GM10847 (cell line): ENCODE measurements around the gene NCOA6.

Source experiments
- POLR2A ChIP-seq: IDR thresholded peaks from 2 replicates; pipeline ENCODE4 v1.6.1; 2011; ENCODE audit not compliant: insufficient read length; ENCODE audit errors: extremely low read depth

Gene NCOA6

DNA sequence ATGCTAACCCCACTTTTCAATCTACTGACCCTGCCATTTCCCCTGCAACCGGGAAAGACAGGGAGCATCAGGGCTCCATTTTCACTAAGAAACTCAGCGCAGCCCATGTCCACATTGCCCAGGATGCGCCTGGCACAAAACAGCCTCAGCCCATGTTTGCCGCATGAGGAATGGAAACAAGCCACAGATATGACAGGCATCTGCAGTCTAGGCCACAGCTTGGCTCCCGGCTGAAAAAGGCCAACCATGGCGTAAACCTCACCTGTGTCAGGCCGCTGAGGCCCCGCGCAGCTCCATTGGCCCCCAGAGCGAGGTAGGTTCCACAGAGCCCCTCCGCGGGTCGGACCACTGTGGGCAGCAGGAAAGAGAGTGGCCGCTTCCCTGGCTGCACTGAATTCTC is 25.5 kb upstream of the NCOA6 start:
- TF ChIP-seq POLR2A, result no peak

GRCh38 chr20:34849778-34850177 is 24.3 kb upstream of the NCOA6 start:
- no peak for TF ChIP-seq POLR2A

GRCh38 chr20:34848597-34848996 is 23.1 kb upstream of the NCOA6 start:
- no peak for TF ChIP-seq POLR2A

- no peak for TF ChIP-seq POLR2A
These were observed 18.0 kb upstream of the NCOA6 start for GRCh38 chr20:34843421-34843820.

- no peak for TF ChIP-seq POLR2A
These were observed 16.7 kb upstream of the NCOA6 start for GRCh38 chr20:34842143-34842542.

DNA sequence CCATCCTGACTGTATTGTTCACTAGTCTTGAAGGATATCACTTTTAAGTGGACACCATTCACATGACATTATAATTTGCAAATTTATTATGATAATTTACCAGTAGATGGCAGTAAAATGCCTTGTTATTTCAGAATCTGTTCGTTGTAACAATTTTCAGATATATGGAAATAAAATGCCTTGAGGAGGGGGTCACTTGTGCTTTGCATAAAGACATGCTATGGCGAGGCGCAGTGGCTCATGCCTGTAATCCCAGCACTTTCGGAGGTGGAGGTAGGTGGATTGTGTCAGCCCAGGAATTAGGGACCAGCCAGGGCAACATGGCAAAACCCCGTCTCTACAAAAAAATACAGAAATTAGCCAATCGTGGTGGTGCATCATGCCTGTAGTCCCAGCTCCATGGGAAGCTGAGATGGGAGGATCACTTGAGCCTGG is 9.0 kb upstream of the NCOA6 start:
- TF ChIP-seq POLR2A, result no peak

- no peak for TF ChIP-seq POLR2A
These were observed 6.5 kb upstream of the NCOA6 start for GRCh38 chr20:34831936-34832335.

GRCh38 chr20:34829191-34829590 is 3.7 kb upstream of the NCOA6 start:
- no peak for TF ChIP-seq POLR2A

- TF ChIP-seq POLR2A, result peak; percentile 30
These were observed 483 bp downstream of the NCOA6 start for GRCh38 chr20:34824806-34825529.

GRCh38 chr20:34824452-34824805 is 1.0 kb downstream of the NCOA6 start:
- TF ChIP-seq POLR2A, result no peak

- no peak for TF ChIP-seq POLR2A
These were observed 1.4 kb downstream of the NCOA6 start for GRCh38 chr20:34824026-34824425.

DNA sequence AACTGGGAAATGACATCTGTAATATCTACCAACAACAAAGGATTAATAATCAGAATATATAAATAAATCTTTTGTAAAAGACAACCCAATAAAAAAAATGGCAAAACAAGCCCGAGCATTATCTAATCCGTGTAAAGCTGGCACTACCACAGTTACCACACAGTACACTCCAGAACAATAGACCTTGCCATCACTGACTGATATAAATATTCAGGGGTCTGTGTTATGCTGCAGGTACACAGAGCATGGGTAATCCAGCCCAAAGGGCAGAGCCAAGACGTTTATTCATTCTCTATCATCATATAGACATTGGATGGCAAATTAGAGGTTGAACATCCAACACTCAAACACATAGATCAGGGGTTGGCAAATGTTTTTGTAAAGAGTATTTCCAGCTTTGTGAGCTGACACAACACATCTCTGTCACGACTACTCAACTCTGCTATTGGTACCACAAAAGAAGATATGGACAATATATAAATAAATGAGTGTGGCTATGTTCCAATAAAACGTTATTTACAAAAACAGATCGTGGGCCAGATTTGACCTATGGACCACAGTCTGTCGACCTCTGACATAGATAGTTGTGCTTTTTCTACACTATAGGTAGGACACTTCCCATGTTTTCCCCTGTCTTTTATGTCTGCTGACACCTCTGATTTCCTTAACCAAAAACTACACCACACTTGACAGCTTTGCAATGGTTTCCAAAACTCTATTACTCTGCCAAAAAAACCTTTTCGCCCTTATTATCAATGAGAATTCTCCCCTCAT is 4.5 kb downstream of the NCOA6 start:
- TF ChIP-seq POLR2A, result no peak

- no peak for TF ChIP-seq POLR2A
These were observed 7.7 kb downstream of the NCOA6 start for GRCh38 chr20:34817801-34818200.

GRCh38 chr20:34817072-34817471 is 8.4 kb downstream of the NCOA6 start:
- no peak for TF ChIP-seq POLR2A

GRCh38 chr20:34815636-34816035 is 9.8 kb downstream of the NCOA6 start:
- no peak for TF ChIP-seq POLR2A

- no peak for TF ChIP-seq POLR2A
These were observed 16.9 kb downstream of the NCOA6 start for GRCh38 chr20:34808583-34808982.

DNA sequence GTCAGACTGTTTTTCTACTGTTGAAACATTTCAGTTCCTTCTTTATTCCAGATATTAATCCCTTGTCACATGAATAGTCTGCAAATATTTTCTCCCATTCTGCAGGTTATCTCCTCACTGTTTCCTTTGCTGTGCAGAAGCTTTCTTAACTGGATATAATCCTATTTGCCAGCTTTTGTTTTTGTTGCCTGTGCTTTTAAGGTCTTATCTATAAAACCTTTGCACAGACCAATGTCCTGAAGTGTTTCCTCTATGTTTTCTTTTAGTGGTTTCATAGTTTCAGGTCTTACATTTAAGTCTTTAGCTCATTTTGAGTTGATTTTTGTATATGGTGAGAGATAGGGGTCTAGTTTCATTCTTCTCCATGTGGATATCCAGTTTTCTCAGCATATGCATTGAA is 19.2 kb downstream of the NCOA6 start:
- no peak for TF ChIP-seq POLR2A
